Activated naive CD8-positive, alpha-beta T cell treated with anti-CD3 and anti-CD28 coated beads for 36 hours (primary cell): Measurements from ENCODE around the gene DIS3L. TPM values are rescaled to one million over a fixed set of nuclear protein-coding genes. Genes with fewer than 3 reads are reported as not detected.
"Not testable (repeated sequence)": the region's sequence is repeated elsewhere in the genome, so short reads cannot be mapped to it uniquely, and the experiment has no call there.

Experiments
- DNase-seq: peaks from one replicate; pipeline ENCODE4 v3.0.0; 2021
- H3K27ac Mint-ChIP-seq: one replicate; pipeline ENCODE4 v1.8.0; 2022; ENCODE audit warnings: mild to moderate bottlenecking, moderate library complexity, mixed read lengths
- H3K27me3 Mint-ChIP-seq: one replicate; pipeline ENCODE4 v1.8.0; 2022; ENCODE audit warnings: mild to moderate bottlenecking, mixed read lengths
- H3K36me3 Mint-ChIP-seq: one replicate; pipeline ENCODE4 v1.8.0; 2021; ENCODE audit warnings: mild to moderate bottlenecking, mixed read lengths
- H3K4me1 Mint-ChIP-seq: one replicate; pipeline ENCODE4 v1.8.0; 2021; ENCODE audit warnings: mixed read lengths
- H3K4me3 Mint-ChIP-seq: one replicate; pipeline ENCODE4 v1.8.0; 2022; ENCODE audit warnings: mild to moderate bottlenecking, moderate library complexity, mixed read lengths
- H3K9me3 Mint-ChIP-seq: one replicate; pipeline ENCODE4 v1.8.0; 2022; ENCODE audit warnings: mixed read lengths
- total RNA-seq, 2 experiments: library from RNA; stranded (reverse); gene quantifications; one replicate each; pipeline ENCODE4 v1.2.3, GENCODE V29; 2021

The DIS3L gene
- 10 to 100 TPM; 22.1 to 23.4 TPM for total RNA-seq

DNA sequence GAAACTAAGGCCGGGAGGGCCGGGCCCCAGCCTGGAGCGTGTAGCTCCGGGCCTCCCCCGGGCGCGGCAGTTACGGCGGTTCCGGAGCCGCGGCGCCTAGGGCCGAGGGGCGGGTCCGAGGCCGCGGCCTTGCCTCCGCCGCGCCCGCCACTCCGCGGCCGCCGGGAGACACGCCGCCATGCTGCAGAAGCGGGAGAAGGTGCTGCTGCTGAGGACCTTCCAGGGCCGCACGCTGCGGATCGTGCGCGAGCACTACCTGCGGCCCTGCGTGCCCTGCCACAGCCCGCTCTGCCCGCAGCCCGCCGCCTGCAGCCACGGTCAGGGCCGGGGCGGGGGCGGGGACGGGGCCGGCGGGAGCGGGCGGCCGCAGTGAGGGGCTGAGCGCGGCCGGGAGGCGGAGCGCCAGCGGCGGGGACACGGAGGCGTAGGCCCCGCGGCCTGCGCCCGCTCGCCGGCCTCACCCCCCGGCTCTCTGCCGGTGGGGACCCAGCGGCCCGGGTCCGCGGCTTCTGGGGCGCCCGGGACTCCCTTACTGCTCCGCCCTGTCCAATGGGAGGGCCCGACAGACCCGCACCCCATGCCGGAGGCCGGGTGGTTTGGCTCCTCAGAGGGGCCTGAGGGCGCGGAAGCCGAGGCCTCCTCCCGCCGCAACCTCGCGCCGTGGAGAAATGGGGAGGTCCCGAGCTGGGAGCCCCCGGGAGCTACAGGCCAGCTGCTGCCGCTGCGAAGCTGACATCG, at the start of gene DIS3L:
TSS of gene DIS3L (plus strand) at position 150 of the 738 bp plus-strand sequence. CDS start at position 179, 29 bp downstream.
- Mint-ChIP-seq H3K27me3 (no peaks in the 10 kb centered on the region), H3K4me3 (peak within 1 kb of the TSS; percentile 87), H3K9me3 (no peaks in the 10 kb centered on the region), H3K4me1 (peaks cover 44% of the 10 kb centered on the region), H3K36me3 (peaks cover 13% of the 10 kb centered on the region), H3K27ac (peak within 1 kb of the TSS; percentile 93)
- peak; percentile 75 for DNase-seq

DNA sequence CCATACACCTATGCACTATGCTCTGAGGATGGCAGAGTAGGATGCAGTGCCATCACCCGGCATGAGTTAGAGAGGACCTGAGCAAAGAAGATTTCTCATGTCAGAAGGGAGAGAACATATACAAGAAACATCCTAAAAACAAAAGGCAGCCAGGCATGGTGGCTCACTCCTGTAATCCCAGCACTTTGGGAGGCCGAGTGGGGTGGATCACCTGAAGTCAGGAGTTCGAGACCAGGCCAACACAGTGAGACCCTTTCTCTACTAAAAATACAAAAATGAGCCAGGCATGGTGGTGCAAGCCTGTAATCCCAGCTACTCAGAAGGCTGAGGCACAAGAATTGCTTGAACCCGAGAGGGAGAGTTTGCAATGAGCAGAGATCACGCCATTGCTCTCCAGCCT, 47.5 kb upstream of the DIS3L start:
- not testable (repeated sequence) for H3K4me1 Mint-ChIP-seq, H3K27ac Mint-ChIP-seq, H3K4me3 Mint-ChIP-seq, H3K36me3 Mint-ChIP-seq, H3K9me3 Mint-ChIP-seq, DNase-seq
- H3K27me3 Mint-ChIP-seq = peaks cover 34% of the 10 kb centered on the region

DNA sequence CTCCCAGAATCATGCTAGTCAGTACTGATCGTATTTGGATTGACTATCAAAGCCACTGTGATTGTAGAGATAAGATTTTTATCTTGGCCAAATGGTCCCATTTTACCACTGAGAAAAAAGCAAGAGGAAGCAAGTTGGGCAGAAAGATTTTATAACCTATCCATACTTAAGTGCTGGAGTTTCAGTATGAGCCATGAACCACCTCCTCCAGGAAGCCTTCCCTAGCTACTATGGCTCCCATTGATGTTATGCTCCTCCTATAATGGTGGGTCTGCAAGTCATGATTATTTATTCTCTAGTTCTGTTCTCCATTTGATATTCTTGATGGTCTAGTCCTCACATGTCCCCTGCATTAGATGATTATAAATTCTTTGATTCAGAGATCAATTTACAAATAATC, 46.4 kb upstream of the DIS3L start:
- no peak overlapping the region for H3K27ac Mint-ChIP-seq
- no peaks in the 10 kb centered on the region for H3K4me1 Mint-ChIP-seq
- peaks cover 42% of the 10 kb centered on the region for H3K27me3 Mint-ChIP-seq
- H3K9me3 Mint-ChIP-seq = no peaks in the 10 kb centered on the region
- H3K36me3 Mint-ChIP-seq = no peaks in the 10 kb centered on the region
- no peak overlapping the region for H3K4me3 Mint-ChIP-seq
- DNase-seq = no peak

DNA sequence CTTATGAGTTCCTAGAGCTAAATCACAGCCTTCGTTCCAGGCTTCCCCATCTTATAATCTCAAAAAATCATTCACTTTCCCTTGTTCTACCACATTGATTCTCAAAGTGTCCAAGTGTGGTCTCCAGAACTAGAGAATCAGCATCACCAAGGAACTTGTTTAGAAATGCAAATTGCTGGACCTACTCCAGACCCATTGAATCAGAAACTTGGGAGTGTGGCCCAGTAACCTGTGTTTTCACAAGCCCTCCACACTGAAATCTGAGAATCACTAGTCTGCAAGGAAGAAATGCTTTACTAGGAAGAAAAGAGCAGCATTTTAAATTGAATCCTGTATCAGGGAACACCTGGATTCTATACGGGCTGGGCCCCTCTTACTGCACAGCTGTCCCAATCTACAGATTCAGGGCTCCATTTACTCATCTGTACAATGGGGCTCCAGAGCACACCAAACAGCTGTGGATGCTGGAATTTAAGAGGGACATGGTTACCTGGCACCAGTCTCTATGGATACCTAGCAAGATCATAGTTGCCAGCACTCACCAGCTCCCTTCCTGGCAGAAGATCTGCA, 43.7 kb upstream of the DIS3L start:
- H3K4me3 Mint-ChIP-seq = no peak overlapping the region
- DNase-seq = no peak
- peaks cover 7% of the 10 kb centered on the region for H3K4me1 Mint-ChIP-seq
- no peak overlapping the region for H3K27ac Mint-ChIP-seq
- H3K27me3 Mint-ChIP-seq = peaks cover 54% of the 10 kb centered on the region
- H3K36me3 Mint-ChIP-seq = no peaks in the 10 kb centered on the region
- H3K9me3 Mint-ChIP-seq = no peaks in the 10 kb centered on the region

DNA sequence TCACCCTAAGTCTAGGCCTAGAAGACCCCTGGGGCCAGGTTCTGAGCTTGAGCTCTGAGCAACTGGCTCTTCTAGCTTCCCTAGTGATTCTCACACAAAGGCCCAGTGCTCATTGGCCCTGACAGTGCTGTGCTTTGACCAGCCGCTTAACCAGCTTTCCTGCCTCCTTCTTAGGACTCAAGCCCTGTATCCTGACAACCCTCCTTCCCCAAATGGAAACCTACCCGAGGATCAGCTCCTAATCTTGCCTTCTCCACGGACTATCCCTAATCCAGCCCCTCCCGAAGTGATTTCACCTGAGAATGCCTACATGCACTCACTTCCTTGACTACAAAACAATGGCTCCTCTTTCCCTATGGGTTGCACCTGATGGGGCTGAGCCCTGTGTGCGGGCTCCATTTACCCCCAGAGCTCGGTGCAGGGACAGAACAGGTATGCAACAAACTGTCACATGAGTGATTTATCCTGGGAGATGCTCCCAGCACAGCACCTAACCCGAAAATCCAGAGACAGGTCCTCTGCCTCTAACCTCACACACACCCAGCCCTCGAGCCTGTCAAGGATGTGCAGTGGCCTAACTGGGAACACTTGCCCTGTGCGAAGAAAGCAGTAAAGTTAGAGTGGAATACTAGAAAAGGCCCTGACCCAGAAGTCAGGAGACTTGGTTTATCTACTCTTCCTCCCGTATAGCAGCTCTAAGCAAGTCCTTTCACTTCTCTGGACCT, 42.1 kb upstream of the DIS3L start:
- peak overlapping the region; percentile 4 for H3K4me3 Mint-ChIP-seq

DNA sequence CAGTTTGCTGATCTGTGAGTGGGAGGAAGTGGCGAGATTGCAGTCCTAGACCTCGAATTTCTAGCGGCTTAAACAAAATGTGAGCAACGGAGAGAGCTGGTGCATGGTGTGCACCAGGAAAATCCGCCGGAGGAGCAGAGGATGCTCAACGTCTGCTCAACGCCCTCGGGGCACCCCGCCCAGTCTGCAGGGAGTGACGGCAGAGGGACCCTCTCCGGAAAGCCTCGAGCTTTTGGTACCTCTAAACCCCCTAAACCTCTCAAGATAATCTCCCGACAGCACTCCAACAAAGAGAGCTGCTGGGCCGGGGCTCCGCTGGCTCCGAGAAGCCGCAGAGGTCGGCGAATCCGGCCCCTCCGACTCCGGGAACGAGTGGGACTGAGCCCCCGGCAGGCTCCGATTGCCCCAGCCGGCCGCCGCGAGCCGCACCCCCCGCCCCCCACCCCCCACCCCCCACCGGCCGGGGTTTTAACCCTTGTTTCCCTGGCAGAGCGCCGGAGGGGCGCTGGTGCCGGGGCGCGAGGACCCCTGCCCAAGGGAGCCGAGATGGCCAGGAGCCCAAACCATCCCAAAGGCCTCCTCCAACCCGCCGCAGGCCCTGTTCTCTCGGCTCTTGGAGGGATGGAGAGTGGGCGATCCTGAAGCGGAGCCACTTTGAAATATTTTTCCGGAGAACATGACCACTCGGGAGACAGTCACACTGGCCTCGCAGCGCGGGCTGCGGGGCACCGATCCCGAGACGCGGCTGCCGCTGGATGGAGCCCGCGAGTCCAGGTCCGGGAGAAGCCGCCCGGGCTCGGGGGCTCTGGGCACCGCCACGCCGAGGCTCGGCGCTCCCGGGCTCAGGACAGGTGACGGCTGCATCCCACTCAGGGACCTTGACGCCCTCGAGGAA, 41.3 kb upstream of the DIS3L start:
- Mint-ChIP-seq H3K9me3 (no peaks in the 10 kb centered on the region), H3K27ac (no peak overlapping the region), H3K27me3 (peaks cover 67% of the 10 kb centered on the region), H3K36me3 (no peaks in the 10 kb centered on the region), H3K4me1 (peaks cover 8% of the 10 kb centered on the region), H3K4me3 (peak overlapping the region; percentile 58)
- peak; percentile 64 for DNase-seq

More for the DNA sequence above, 42.1 kb upstream of the DIS3L start:
- H3K36me3 Mint-ChIP-seq = no peaks in the 10 kb centered on the region
- DNase-seq = no peak
- H3K27ac Mint-ChIP-seq = no peak overlapping the region
- H3K27me3 Mint-ChIP-seq = peaks cover 60% of the 10 kb centered on the region
- H3K9me3 Mint-ChIP-seq = no peaks in the 10 kb centered on the region
- peaks cover 8% of the 10 kb centered on the region for H3K4me1 Mint-ChIP-seq

DNA sequence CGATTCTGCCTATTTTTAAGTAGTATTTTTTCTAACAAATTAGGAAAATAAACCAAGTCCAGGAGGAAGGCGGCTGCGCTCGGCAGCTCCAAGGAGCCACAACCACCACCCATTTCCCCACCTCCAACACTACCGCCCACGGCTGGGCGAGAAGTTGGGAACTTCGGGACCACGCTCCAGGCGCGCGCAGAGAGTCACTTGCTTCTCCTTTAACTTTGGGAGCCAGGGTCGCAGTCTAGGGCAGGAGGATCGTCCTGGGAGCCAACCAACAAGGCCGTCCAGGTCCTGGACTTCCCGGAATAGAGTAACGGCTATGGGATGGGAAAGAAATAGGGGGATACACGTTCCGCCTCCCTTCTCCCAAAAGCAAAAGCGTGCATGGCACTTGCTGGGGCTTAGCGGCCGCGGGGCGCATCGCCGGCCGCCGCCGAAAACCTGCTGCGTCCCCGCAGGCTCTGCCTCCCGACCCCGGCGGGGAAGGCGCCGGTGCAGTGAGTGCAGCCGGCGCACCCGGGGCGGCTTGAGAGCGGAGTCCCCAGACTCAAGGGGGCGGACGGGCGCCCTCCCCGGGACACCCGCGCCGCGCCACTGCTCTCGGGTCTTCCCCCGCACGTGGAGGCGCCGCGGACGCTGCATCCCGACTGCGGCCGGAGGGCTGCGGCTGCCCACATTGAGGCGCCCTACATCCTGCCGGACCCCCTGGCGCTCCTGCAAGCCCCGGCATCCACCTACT, 40.5 kb upstream of the DIS3L start:
- H3K27ac Mint-ChIP-seq = no peak overlapping the region

DNA sequence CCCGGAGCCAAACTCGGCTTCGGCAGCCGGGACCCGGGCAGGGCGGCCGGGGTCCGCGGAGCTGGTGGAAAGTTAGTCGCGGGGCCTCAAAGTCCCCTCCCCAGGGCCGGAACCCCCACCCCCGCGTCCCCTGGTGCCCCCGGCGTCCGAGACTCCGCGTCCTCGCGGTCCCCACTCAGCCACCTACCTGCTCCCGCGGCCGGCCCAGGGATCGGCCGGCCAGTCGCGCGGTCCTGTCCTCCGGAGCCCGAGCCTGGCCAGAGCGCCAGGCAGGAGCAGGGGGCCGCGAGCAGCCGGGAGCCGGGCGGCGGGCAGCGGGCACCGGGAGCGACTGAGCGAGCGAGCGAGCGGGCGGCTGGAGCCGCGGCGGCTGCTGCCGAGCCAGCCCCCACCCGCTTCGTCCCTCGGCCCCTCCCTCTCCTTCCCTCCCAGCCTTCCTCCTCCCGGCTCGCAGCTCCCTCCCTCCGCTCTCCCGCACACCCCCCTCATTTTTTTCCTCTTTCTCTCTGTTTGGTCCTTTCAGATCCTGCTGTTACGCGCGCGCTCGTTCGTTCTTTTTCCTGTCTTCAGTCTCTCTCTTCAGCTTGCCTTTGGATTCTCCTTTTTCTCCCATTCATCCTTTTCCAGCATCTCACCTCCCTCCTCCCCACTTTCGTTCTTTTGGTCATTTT, 39.8 kb upstream of the DIS3L start, which contains the start of gene MEGF11:
TSS of gene MEGF11 (minus strand) at position 333 of the 671 bp plus-strand sequence. CDS start 125,347 bp downstream, outside the sequence.
- Mint-ChIP-seq H3K27ac (no peak within 1 kb of the TSS), H3K9me3 (no peaks in the 10 kb centered on the region)
- DNase-seq = no peak

More for the DNA sequence above, 40.5 kb upstream of the DIS3L start:
- DNase-seq = peak; percentile 38
- peaks cover 8% of the 10 kb centered on the region for H3K4me1 Mint-ChIP-seq
- peak overlapping the region; percentile 58 for H3K4me3 Mint-ChIP-seq
- no peaks in the 10 kb centered on the region for H3K36me3 Mint-ChIP-seq
- peaks cover 67% of the 10 kb centered on the region for H3K27me3 Mint-ChIP-seq
- no peaks in the 10 kb centered on the region for H3K9me3 Mint-ChIP-seq

DNA sequence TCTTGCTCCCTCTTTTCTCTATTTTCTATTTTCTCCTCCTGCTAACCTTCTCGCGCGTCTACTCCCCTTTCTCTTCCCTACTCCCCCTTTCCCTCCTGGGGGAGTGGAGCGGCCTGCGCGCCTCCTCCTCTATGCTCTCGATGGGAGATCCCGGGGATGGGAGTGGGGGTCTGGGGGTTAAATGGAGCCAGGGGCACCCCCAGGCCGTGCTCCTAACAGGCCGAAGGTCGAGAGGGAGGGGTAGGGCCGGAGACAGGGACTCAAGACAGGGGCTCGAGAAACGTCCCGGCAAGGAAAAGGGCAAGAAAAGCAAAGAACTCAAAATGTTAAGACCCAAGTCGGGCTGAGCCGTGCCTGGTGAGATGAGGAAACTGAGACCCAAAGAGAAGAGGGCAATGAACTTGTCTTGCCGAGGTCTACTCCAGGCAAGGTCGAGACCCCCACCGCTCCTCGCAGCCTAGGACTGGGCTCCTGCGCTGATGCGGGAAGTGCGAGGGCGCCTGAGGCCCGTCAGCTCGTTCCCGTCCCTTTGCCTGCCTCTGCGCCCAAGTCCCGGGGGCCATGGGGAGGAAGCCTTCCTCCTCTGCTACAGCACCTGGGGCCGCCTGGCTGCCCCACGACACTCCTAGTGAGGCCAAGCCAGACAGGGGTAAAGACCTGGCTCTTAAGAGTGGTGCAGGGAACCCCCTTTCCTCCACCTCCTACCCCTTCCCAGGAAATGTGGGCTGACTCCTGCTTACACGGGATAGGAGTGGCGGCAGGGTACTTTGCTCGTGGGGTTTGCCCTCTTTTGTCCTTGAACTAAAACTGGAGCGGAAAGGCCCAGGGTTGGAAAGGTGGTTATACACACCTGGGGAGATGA, 39.0 kb upstream of the DIS3L start:
- H3K27me3 Mint-ChIP-seq = peaks cover 67% of the 10 kb centered on the region
- no peaks in the 10 kb centered on the region for H3K9me3 Mint-ChIP-seq
- DNase-seq = no peak
- peaks cover 8% of the 10 kb centered on the region for H3K4me1 Mint-ChIP-seq
- no peak overlapping the region for H3K27ac Mint-ChIP-seq
- H3K36me3 Mint-ChIP-seq = no peaks in the 10 kb centered on the region
- peak overlapping the region; percentile 71 for H3K4me3 Mint-ChIP-seq

More for the DNA sequence above, 39.8 kb upstream of the DIS3L start, which contains the start of gene MEGF11:
- Mint-ChIP-seq H3K4me1 (peaks cover 8% of the 10 kb centered on the region), H3K4me3 (peak within 1 kb of the TSS; percentile 71), H3K36me3 (no peaks in the 10 kb centered on the region), H3K27me3 (peaks cover 67% of the 10 kb centered on the region)

DNA sequence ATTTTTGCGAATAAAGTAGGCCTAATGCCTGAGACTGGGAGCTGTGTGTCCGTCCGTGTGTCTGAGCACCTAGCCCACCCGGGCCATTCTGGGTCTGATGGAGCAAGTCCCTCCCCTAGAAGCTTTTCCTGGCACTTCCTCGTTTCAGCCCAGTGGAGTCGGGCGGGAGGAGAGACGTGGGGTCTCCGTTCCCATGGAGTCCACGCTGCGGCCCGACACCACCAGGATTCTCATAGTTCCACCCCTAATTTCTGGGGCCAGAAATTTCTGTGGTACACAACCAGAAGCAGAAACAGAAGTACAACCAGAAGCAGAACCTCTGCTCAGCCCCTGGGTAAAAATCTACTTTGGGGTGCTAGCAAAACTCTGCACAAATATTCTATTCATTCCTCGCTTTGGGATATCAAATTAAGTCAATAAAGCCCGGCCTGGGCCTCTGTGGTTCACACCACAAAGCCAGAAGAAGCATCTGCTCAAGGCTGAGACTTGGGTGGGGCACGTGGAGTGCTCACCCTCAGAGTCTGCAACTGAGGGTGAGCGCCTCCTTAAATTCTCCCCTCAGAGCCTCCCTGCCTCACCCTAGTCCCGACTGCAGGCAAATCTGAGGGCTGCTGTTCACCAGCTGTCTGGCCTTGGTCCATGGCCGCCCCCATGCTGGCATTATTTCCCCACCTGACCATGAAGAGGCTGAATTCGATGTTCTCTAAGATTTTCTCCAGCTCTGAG, 38.3 kb upstream of the DIS3L start:
- Mint-ChIP-seq H3K36me3 (no peaks in the 10 kb centered on the region), H3K27ac (no peak overlapping the region), H3K9me3 (no peaks in the 10 kb centered on the region), H3K27me3 (peaks cover 61% of the 10 kb centered on the region), H3K4me1 (peaks cover 8% of the 10 kb centered on the region), H3K4me3 (no peak overlapping the region)
- DNase-seq = no peak

DNA sequence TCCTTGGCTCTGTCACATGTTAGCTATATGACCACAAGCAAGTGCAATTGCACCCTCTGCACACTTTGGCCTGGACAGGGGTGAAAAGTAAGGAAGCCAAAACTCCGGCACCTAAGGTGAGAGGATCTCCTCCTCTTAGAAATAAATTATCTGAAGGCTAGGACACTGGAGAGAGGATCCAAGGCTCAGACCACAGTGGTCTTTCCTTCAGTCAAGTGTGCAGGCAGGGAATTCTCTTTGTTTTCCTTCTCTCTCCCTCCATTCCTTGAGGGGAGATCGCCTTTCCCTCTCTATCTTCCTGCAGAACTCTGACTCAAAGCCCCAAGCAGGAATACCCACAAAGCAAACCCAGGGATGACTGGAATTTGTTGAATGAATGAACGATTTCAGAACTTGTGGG, 36.7 kb upstream of the DIS3L start:
- H3K27ac Mint-ChIP-seq = no peak overlapping the region
- H3K36me3 Mint-ChIP-seq = no peaks in the 10 kb centered on the region
- H3K27me3 Mint-ChIP-seq = peaks cover 48% of the 10 kb centered on the region
- DNase-seq = no peak
- no peak overlapping the region for H3K4me3 Mint-ChIP-seq
- no peaks in the 10 kb centered on the region for H3K9me3 Mint-ChIP-seq
- peaks cover 8% of the 10 kb centered on the region for H3K4me1 Mint-ChIP-seq

DNA sequence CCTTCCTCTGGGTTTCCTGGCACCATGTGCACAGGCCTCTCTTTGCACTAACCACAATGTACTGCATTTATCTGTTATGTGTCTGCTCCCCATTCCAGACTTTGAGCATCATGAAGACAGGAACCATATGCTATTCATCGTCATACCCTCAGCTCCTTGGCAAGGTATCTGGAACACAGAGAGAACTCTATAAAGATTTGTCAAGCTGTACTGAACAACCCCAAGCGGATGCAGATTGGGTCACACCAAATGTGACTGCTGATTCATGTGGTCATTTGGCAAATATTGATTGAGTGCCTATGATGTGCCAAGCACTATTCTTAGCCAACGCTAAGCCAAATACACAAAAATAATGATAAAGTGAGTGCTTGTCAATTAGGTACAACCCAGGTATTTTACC, 32.3 kb upstream of the DIS3L start:
- Mint-ChIP-seq H3K27me3 (peaks cover 16% of the 10 kb centered on the region), H3K9me3 (peaks cover 10% of the 10 kb centered on the region), H3K27ac (no peak overlapping the region), H3K4me3 (no peak overlapping the region), H3K4me1 (no peaks in the 10 kb centered on the region), H3K36me3 (peaks cover 3% of the 10 kb centered on the region)
- no peak for DNase-seq
